Measurements from ENCODE around the gene UBE2L3.

DNA sequence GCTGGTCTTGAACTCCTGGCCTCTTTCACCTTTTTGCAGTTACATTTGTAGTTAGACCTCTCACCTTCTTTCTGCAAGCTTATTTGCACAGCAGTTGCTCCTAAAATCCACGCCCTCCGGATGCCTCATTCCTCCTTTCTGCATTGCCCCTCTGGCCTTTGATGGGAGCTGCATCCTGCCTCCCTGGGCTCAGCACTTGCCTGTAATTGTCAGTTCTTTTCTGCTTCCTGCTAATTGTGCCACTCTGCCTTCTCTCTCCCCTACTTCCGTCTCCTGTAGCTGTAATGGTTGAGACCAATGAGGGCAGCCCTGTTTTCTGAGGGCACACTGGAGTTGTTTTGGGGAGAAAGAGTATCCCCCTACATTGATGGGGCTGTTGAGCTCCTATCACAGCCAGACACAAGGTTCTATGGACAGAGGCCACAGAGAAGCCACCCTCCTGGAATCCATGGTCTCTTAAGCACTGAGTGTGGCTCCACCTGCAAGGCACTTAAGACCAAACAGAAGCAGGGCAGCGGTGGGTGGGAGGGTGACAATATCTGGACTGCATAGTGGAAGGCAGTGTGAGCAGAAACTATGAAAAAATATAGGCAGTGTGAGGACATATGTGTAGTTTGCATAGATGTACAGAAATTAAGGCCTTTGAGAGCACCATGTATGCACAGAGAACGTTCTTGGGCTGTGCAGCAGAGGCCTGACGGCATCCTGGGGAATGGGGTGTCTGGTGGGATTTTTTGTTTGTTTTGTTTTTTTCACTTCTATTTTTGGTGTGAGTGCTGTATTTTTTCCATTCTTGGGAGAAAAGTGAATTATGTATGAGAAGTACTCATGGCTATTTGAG lies 31.8 kb downstream of the UBE2L3 start:
- TF ChIP-seq JUND (IDR thresholded peaks at IDR 0.05; ENCODE audit: low read depth, low read length): no peak
- TF ChIP-seq YY1 (IDR thresholded peaks at IDR 0.05; ENCODE audit: low read depth, low read length): no peak
- TF ChIP-seq, protein P1, sequence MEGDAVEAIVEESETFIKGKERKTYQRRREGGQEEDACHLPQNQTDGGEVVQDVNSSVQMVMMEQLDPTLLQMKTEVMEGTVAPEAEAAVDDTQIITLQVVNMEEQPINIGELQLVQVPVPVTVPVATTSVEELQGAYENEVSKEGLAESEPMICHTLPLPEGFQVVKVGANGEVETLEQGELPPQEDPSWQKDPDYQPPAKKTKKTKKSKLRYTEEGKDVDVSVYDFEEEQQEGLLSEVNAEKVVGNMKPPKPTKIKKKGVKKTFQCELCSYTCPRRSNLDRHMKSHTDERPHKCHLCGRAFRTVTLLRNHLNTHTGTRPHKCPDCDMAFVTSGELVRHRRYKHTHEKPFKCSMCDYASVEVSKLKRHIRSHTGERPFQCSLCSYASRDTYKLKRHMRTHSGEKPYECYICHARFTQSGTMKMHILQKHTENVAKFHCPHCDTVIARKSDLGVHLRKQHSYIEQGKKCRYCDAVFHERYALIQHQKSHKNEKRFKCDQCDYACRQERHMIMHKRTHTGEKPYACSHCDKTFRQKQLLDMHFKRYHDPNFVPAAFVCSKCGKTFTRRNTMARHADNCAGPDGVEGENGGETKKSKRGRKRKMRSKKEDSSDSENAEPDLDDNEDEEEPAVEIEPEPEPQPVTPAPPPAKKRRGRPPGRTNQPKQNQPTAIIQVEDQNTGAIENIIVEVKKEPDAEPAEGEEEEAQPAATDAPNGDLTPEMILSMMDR (IDR thresholded peaks at IDR 0.05 in 2 of 3, conservative IDR thresholded peaks at IDR 0.05 in 1 of 3; ENCODE audit: control insufficient read depth in 2 of 3, extremely low read depth in 1 of 3, insufficient read depth in 1 of 3, low read depth in 3 of 3, low read length in 3 of 3): no peak
- no peak for TF ChIP-seq NR2C2 (IDR thresholded peaks at IDR 0.05; ENCODE audit: borderline replicate concordance, control insufficient read depth, insufficient read length, low read depth)
- no peak for TF ChIP-seq FOXK2 (IDR thresholded peaks at IDR 0.05)
- no peak for TF ChIP-seq POLR2AphosphoS5 (IDR thresholded peaks at IDR 0.05; ENCODE audit: low read length)
- TF ChIP-seq GABPA (IDR thresholded peaks at IDR 0.05; ENCODE audit: low read depth): no peak
- TF ChIP-seq, protein P2, sequence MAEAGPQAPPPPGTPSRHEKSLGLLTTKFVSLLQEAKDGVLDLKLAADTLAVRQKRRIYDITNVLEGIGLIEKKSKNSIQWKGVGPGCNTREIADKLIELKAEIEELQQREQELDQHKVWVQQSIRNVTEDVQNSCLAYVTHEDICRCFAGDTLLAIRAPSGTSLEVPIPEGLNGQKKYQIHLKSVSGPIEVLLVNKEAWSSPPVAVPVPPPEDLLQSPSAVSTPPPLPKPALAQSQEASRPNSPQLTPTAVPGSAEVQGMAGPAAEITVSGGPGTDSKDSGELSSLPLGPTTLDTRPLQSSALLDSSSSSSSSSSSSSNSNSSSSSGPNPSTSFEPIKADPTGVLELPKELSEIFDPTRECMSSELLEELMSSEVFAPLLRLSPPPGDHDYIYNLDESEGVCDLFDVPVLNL (IDR thresholded peaks at IDR 0.05; ENCODE audit: low read depth, low read length): no peak
- TF ChIP-seq EZH2 (IDR thresholded peaks at IDR 0.05; ENCODE audit: borderline replicate concordance, control insufficient read depth, low read depth, low read length): no peak
- TF ChIP-seq, protein P3, sequence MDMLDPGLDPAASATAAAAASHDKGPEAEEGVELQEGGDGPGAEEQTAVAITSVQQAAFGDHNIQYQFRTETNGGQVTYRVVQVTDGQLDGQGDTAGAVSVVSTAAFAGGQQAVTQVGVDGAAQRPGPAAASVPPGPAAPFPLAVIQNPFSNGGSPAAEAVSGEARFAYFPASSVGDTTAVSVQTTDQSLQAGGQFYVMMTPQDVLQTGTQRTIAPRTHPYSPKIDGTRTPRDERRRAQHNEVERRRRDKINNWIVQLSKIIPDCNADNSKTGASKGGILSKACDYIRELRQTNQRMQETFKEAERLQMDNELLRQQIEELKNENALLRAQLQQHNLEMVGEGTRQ (IDR thresholded peaks at IDR 0.05; ENCODE audit: borderline replicate concordance, low read depth, low read length): no peak
- TF ChIP-seq, protein P4, sequence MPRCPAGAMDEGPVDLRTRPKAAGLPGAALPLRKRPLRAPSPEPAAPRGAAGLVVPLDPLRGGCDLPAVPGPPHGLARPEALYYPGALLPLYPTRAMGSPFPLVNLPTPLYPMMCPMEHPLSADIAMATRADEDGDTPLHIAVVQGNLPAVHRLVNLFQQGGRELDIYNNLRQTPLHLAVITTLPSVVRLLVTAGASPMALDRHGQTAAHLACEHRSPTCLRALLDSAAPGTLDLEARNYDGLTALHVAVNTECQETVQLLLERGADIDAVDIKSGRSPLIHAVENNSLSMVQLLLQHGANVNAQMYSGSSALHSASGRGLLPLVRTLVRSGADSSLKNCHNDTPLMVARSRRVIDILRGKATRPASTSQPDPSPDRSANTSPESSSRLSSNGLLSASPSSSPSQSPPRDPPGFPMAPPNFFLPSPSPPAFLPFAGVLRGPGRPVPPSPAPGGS (IDR thresholded peaks at IDR 0.05; ENCODE audit: borderline replicate concordance, insufficient read depth, low read depth, low read length, poor library complexity, severe bottlenecking): no peak
- TF ChIP-seq ZBED1 (IDR thresholded peaks at IDR 0.05; ENCODE audit: borderline replicate concordance): no peak
- no peak for TF ChIP-seq POLR2A (IDR thresholded peaks at IDR 0.05; ENCODE audit: low read depth, low read length)
- TF ChIP-seq FOS (IDR thresholded peaks at IDR 0.05; ENCODE audit: borderline replicate concordance, extremely low read depth, insufficient read length): no peak
